K562 (cell line): ENCODE results near the gene PRSS12. TPM values are rescaled to one million over a fixed set of nuclear protein-coding genes. Genes with fewer than 3 reads are reported as not detected.

Experiments
- ATAC-seq: fragments of 200-7000 bp; cut with Tn5 transposase; 3 replicates; pipeline ENCODE4 v1.9.1; 2020; ENCODE audit warnings: moderate library complexity
- BruUV-seq: library from RNA; stranded (reverse); fragments of 400-500 nt; replicated peaks from 2 replicates; lab custom pipeline; 2021; lab: Mats Ljungman, UMichigan
- CTCF ChIA-PET: fragments of 300-600 bp; formaldehyde crosslinking; extraction: SDS; loops from one replicate; lab custom pipeline; 2021; ENCODE audit warnings: low intra/inter-chr PET ratio; lab: Yijun Ruan, JAX
- POLR2A ChIA-PET: fragments of 300-600, 350-650 bp; sonication (Branson Sonifier 250); formaldehyde crosslinking; extraction: SDS; loops from one replicate; lab custom pipeline; 2021; ENCODE audit warnings: antibody characterized with exemption, inconsistent platforms; lab: Yijun Ruan, JAX
- DNase-seq, 4 experiments: peaks; one replicate each; pipeline versions ENCODE4 v3.0.0 to v3.0.0-alpha.2; 2011 to 2018; ENCODE audit warnings: low spot score in 3 of 4, mixed read lengths in 3 of 4; ENCODE audit errors: extremely low read depth in 1 of 4
- FAIRE-seq: peaks from 2 replicates; lab custom pipeline; 2011; peaks lifted over from hg19 to GRCh38; lab: Jason Lieb, UNC
- H2AFZ ChIP-seq: 2 replicates; pipeline ENCODE4 v1.6.0; 2011; ENCODE audit warnings: low read depth, low read length, control low read depth, inconsistent platforms
- H3K27ac ChIP-seq: fragments of 200-600 bp; 3 replicates; pipeline ENCODE4 v1.8.0; 2011; ENCODE audit warnings: low read depth, mild to moderate bottlenecking, control low read depth, inconsistent platforms, low read length, moderate library complexity, mixed read lengths; ENCODE audit errors: extremely low read depth
- H3K27me3 ChIP-seq, 2 experiments: fragments of 300-600 bp in 1 of 2; 2 replicates in 1 of 2; 3 replicates in 1 of 2; pipeline versions ENCODE4 v1.6.0 to v1.8.0; 2011; ENCODE audit warnings: inconsistent platforms in 2 of 2, low read length in 2 of 2, mild to moderate bottlenecking in 1 of 2, mixed read lengths in 1 of 2, moderate library complexity in 1 of 2; ENCODE audit not compliant: control insufficient read depth in 2 of 2, insufficient read depth in 2 of 2
- H3K36me3 ChIP-seq: fragments of 300-600 bp; 3 replicates; pipeline ENCODE4 v1.8.0; 2011; ENCODE audit warnings: mild to moderate bottlenecking, low read length, inconsistent platforms; ENCODE audit not compliant: control insufficient read depth, insufficient read depth
- H3K4me1 ChIP-seq, 2 experiments: fragments of 200-600 bp in 1 of 2; replicated peaks in 1 of 2; 2 replicates in 1 of 2; 3 replicates in 1 of 2; pipeline versions ENCODE4 v1.5.1 to v1.8.0; 2011; ENCODE audit warnings: inconsistent platforms in 2 of 2, low read length in 2 of 2, mild to moderate bottlenecking in 1 of 2, mixed read lengths in 1 of 2, moderate library complexity in 1 of 2; ENCODE audit not compliant: control insufficient read depth in 2 of 2, insufficient read depth in 2 of 2
- H3K4me2 ChIP-seq: 2 replicates; pipeline ENCODE4 v1.6.1; 2011; ENCODE audit warnings: low read length, control low read depth, inconsistent platforms, mixed read lengths; ENCODE audit not compliant: insufficient read depth
- H3K4me3 ChIP-seq: fragments of 200-600 bp; sonication (generic), shearing (Covaris generic); 2 replicates; pipeline ENCODE4 v1.5.1; 2016; ENCODE audit warnings: control low read depth, inconsistent platforms
- H3K79me2 ChIP-seq: fragments of 200-600 bp; 3 replicates; pipeline ENCODE4 v1.8.0; 2011; ENCODE audit warnings: low read length, inconsistent platforms; ENCODE audit not compliant: control insufficient read depth, insufficient read depth
- H3K9ac ChIP-seq, 2 experiments: 2 replicates each; pipeline versions ENCODE4 v1.6.0 to v1.6.1; 2011; ENCODE audit warnings: low read depth in 2 of 2, low read length in 2 of 2, control low read depth in 1 of 2, inconsistent platforms in 1 of 2, mild to moderate bottlenecking in 1 of 2, mixed read lengths in 1 of 2; ENCODE audit not compliant: insufficient read depth in 1 of 2
- H3K9me1 ChIP-seq: one replicate; pipeline ENCODE4 v1.6.0; 2011; ENCODE audit warnings: inconsistent platforms, mild to moderate bottlenecking, low read length, moderate library complexity; ENCODE audit not compliant: control insufficient read depth, insufficient read depth
- H3K9me3 ChIP-seq: replicated peaks from 2 replicates; pipeline ENCODE4 v1.5.1; 2011; ENCODE audit warnings: low read depth, low read length, inconsistent platforms; ENCODE audit not compliant: control insufficient read depth, insufficient read depth
- H4K20me1 ChIP-seq: replicated peaks from 2 replicates; pipeline ENCODE4 v1.6.1; 2011; ENCODE audit warnings: low read length, inconsistent platforms, mixed read lengths; ENCODE audit not compliant: control insufficient read depth, insufficient read depth
- ARHGAP35 ChIP-seq: fragments of 450-650 bp; IDR thresholded peaks from 2 replicates; pipeline ENCODE4 v1.6.1; 2018; ENCODE audit not compliant: partially characterized antibody
- BCL6 ChIP-seq: fragments of 250-450 bp; sonication (Bioruptor Pico); IDR thresholded peaks from 2 replicates; pipeline ENCODE4 v1.4.0; 2020
- BHLHE40 ChIP-seq: IDR thresholded peaks from 2 replicates; pipeline ENCODE4 v1.6.1; 2011; ENCODE audit warnings: low read length, improper control_type of control experiment
- CTBP1 ChIP-seq: fragments of 450-650 bp; IDR thresholded peaks from 2 replicates; pipeline ENCODE4 v1.6.1; 2016; ENCODE audit warnings: borderline replicate concordance
- NR3C1 ChIP-seq: sonication (generic); formaldehyde crosslinking; IDR thresholded peaks from 2 replicates; pipeline ENCODE4 v1.8.1; 2022; ENCODE audit warnings: missing genetic modification reagents
- PHF21A ChIP-seq: fragments of 450-650 bp; IDR thresholded peaks from 2 replicates; pipeline ENCODE4 v1.6.1; 2017; ENCODE audit warnings: low read depth, borderline replicate concordance
- SMAD1 ChIP-seq: fragments of 150-350 bp; IDR thresholded peaks from 2 replicates; pipeline ENCODE4 v1.6.1; 2014; ENCODE audit warnings: low read length, low read depth; ENCODE audit not compliant: partially characterized antibody
- SMAD3 ChIP-seq: fragments of 450-650 bp; formaldehyde crosslinking; conservative IDR thresholded peaks from 2 replicates; pipeline ENCODE4 v1.4.0; 2020; ENCODE audit warnings: mild to moderate bottlenecking
- SRSF9 ChIP-seq: fragments of 200-400 bp; formaldehyde crosslinking; IDR thresholded peaks from 2 replicates; pipeline ENCODE4 v1.6.1; 2017; ENCODE audit warnings: low read depth, low read length, borderline replicate concordance
- THRA ChIP-seq: fragments of 450-650 bp; IDR thresholded peaks from 2 replicates; pipeline ENCODE4 v1.6.1; 2017; ENCODE audit warnings: mild to moderate bottlenecking, moderate library complexity
- USF1 ChIP-seq: sonication (generic); formaldehyde crosslinking; IDR thresholded peaks from 2 replicates; pipeline ENCODE4 v1.9.0; 2022; ENCODE audit warnings: mild to moderate bottlenecking, missing genetic modification reagents
- ZKSCAN1 ChIP-seq: fragments of 150-350 bp; IDR thresholded peaks from 2 replicates; pipeline ENCODE4 v1.6.1; 2016; ENCODE audit warnings: low read depth, low read length
- ZNF121 ChIP-seq: sonication (generic); formaldehyde crosslinking; conservative IDR thresholded peaks from 2 replicates; pipeline ENCODE4 v1.8.0; 2022; ENCODE audit warnings: missing genetic modification reagents
- ZNF780A ChIP-seq: fragments of 250-450 bp; sonication (Bioruptor Pico); IDR thresholded peaks from 2 replicates; pipeline ENCODE4 v1.5.0; 2021; ENCODE audit warnings: mild to moderate bottlenecking
- WGBS: fragments of 100-300 bp; shearing (Covaris generic); methylation state at CpG from one replicate; pipeline ENCODE4 v1.1.6; 2016; ENCODE audit warnings: low coverage, mixed read lengths; ENCODE audit not compliant: insufficient coverage; ENCODE audit errors: missing lambda C conversion rate; 5-methylcytosine and 5-hydroxymethylcytosine counted together
- in situ Hi-C: fragments of 300-500 bp; cut with MboI; formaldehyde crosslinking; loops from 4 replicates; pipeline ENCODE4 v1.15.0; 2018; ENCODE audit warnings: inconsistent platforms, mixed read lengths
- intact Hi-C: fragments of 100-400 bp; cut with micrococcal nuclease; formaldehyde crosslinking; loops from 2 replicates; pipeline ENCODE4 v1.14.2; 2022
- polyA plus RNA-seq, 8 experiments: library from polyadenylated mRNA; depleted of rRNA in 4 of 8; stranded (reverse) in 5 of 8; unstranded in 3 of 8; fragments of >200 nt; fragmentation: Nextera tagmentation in 2 of 8; fragmentation: Illumina TruSeq in 1 of 8; extraction: Ambion mirVana in 2 of 8; extraction: Trizol in 1 of 8; gene quantifications; 2 replicates each; pipeline versions ENCODE4 v1.2.1 to v1.2.3, GENCODE V29; 2011 to 2014; ENCODE audit warnings: inconsistent platforms in 1 of 8, missing spikeins in 1 of 8
- total RNA-seq, 7 experiments: library from RNA; depleted of rRNA in 6 of 7; stranded (reverse); fragments of >200 nt in 6 of 7; fragmentation: Illumina TruSeq in 2 of 7; extraction: Trizol in 2 of 7; gene quantifications; 2 replicates each; pipeline versions ENCODE4 v1.2.1 to v1.2.3, GENCODE V29; 2011 to 2021; ENCODE audit warnings: low replicate concordance in 1 of 7
- TF ChIP-seq, protein P1 (sequence below): fragments of 250-450 bp; sonication (Bioruptor Pico); IDR thresholded peaks from 2 replicates; pipeline ENCODE4 v1.5.0; 2021; ENCODE audit warnings: mild to moderate bottlenecking, borderline replicate concordance
- TF ChIP-seq, protein P2 (sequence below): fragments of 450-650 bp; IDR thresholded peaks from 2 replicates; pipeline ENCODE4 v1.6.1; 2018; ENCODE audit not compliant: partially characterized antibody

PRSS12 gene
- total and polyA plus RNA-seq, 9 of the 15 experiments (the other 6 are each of a cell fraction or from before 2014, with no cell fraction given): 0.06 to 0.11 (median 0.09) TPM; not detected in 6

GRCh38 chr4:118284169-118284568 lies 68.6 kb downstream of the PRSS12 start:
- H3K4me1 ChIP-seq: peaks cover 0 to 13% of the 10 kb centered on the region in 2 experiments; a peak in 3 of 5 replicates
- H3K9me1 ChIP-seq: no peaks in the 10 kb centered on the region
- H3K9me3 ChIP-seq: no peaks in the 10 kb centered on the region
- H3K79me2 ChIP-seq: peaks cover 24% of the 10 kb centered on the region
- WGBS: 3% methylated on average over 3 of the region's 3 CpGs
- no peak overlapping the region for H3K4me3 ChIP-seq
- ATAC-seq (peak; percentile 47), FAIRE-seq (peak; percentile 79), DNase-seq (peak in 2 of 4 experiments; percentile 30 to 64)
- H4K20me1 ChIP-seq: no peaks in the 10 kb centered on the region
- H3K36me3 ChIP-seq: peaks cover 29% of the 10 kb centered on the region
- intact Hi-C loops: loop anchor here (5.0 kb wide), 2 partner anchors 68 to 398 kb away; partner anchors contain the start of gene PRSS12
- no peak overlapping the region for H2AFZ ChIP-seq
- H3K27me3 ChIP-seq: no peaks in the 10 kb centered on the region
- BruUV-seq: no TSS peak
- ChIA-PET POLR2A (interaction anchor here (1.0 kb wide), 1 partner anchor 8 kb away, joined by 4 read pairs; no protein-coding TSS in a partner anchor), CTCF (no interaction called here)
- 0 out of 2 replicates have a peak overlapping the region, but pooled peaks have one; percentile 15 for H3K4me2 ChIP-seq
- H3K27ac ChIP-seq: no peak overlapping the region
- H3K9ac ChIP-seq: no peak overlapping the region
- in situ Hi-C loops: loop anchor here (25.0 kb wide), 1 partner anchor 403 kb away; the partner anchor contains the start of gene METTL14
- TF ChIP-seq BHLHE40 (peak; percentile 55; the same call in 1 of the 2 replicates), NR3C1 (CRISPR knock-in tag) (no peak), ZNF780A (CRISPR knock-in tag) (no peak), CTBP1 (peak; percentile 49), THRA (no peak), SMAD1 (no peak), BCL6 (CRISPR knock-in tag) (no peak), ARHGAP35 (no peak), SRSF9 (no peak), PHF21A (no peak), SMAD3 (no peak), USF1 (CRISPR knock-in tag) (peak; percentile 83), ZKSCAN1 (no peak), ZNF121 (CRISPR knock-in tag) (no peak)
- TF ChIP-seq, protein P1, sequence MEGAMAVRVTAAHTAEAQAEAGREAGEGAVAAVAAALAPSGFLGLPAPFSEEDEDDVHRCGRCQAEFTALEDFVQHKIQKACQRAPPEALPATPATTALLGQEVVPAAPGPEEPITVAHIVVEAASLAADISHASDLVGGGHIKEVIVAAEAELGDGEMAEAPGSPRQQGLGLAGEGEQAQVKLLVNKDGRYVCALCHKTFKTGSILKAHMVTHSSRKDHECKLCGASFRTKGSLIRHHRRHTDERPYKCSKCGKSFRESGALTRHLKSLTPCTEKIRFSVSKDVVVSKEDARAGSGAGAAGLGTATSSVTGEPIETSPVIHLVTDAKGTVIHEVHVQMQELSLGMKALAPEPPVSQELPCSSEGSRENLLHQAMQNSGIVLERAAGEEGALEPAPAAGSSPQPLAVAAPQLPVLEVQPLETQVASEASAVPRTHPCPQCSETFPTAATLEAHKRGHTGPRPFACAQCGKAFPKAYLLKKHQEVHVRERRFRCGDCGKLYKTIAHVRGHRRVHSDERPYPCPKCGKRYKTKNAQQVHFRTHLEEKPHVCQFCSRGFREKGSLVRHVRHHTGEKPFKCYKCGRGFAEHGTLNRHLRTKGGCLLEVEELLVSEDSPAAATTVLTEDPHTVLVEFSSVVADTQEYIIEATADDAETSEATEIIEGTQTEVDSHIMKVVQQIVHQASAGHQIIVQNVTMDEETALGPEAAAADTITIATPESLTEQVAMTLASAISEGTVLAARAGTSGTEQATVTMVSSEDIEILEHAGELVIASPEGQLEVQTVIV (CRISPR knock-in tag): no peak
- TF ChIP-seq, protein P2, sequence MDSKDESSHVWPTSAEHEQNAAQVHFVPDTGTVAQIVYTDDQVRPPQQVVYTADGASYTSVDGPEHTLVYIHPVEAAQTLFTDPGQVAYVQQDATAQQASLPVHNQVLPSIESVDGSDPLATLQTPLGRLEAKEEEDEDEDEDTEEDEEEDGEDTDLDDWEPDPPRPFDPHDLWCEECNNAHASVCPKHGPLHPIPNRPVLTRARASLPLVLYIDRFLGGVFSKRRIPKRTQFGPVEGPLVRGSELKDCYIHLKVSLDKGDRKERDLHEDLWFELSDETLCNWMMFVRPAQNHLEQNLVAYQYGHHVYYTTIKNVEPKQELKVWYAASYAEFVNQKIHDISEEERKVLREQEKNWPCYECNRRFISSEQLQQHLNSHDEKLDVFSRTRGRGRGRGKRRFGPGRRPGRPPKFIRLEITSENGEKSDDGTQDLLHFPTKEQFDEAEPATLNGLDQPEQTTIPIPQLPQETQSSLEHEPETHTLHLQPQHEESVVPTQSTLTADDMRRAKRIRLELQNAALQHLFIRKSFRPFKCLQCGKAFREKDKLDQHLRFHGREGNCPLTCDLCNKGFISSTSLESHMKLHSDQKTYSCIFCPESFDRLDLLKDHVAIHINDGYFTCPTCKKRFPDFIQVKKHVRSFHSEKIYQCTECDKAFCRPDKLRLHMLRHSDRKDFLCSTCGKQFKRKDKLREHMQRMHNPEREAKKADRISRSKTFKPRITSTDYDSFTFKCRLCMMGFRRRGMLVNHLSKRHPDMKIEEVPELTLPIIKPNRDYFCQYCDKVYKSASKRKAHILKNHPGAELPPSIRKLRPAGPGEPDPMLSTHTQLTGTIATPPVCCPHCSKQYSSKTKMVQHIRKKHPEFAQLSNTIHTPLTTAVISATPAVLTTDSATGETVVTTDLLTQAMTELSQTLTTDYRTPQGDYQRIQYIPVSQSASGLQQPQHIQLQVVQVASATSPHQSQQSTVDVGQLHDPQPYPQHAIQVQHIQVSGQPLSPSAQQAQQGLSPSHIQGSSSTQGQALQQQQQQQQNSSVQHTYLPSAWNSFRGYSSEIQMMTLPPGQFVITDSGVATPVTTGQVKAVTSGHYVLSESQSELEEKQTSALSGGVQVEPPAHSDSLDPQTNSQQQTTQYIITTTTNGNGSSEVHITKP: no peak
